NCI-H128 (cell line): ENCODE data around the gene ELAPOR1.
"Not testable (repeated sequence)": the region's sequence is repeated elsewhere in the genome, so short reads cannot be mapped to it uniquely, and the experiment has no call there.

Experiments
- DNase-seq: peaks from one replicate; lab custom pipeline; 2025; ENCODE audit not compliant: unreplicated experiment; lab: John Stamatoyannopoulos, UW

Gene ELAPOR1

DNA sequence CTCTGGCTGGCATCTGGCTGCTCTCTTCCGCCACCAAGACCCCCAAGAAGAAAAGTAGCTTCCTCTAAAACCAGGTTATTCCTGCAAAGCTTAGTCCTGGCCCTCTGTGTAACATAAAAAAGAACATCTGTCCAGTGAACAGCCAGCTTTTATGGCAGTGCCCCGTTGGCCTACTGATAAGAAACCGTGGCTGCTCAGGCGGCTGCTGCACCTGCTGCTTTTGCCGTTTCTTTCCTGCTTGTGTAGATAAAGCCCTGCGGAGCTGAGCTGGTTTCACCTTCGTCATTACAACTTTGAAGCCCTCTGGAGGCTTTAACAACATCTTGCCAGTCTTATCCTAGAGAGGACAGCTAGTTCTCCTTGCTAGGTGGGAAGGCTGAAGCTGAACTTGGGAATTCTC is 20.5 kb downstream of the ELAPOR1 start:
- DNase-seq, result no peak

DNA sequence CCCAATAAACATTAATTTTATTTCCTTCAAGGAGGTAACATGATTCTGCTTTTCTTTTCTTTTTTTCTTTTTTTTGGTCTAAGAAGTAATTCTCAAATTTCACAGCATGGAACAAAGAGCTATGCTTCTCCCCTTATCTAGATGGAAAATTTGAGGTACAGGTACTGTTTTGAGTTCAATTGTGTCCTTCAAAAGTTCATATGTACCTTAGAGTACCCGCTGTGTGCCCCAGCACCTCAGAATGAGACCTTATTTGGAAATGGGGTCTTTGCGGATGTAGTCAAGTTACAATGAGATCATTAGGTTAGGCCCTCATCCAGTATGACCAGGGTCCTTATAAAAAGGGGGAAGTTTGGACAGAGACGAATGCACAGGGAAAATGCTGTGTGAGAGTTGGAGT is 22.0 kb downstream of the ELAPOR1 start:
- DNase-seq, result no peak

- DNase-seq, result no peak
These were observed 22.9 kb downstream of the ELAPOR1 start for GRCh38 chr1:109136766-109137165.

DNA sequence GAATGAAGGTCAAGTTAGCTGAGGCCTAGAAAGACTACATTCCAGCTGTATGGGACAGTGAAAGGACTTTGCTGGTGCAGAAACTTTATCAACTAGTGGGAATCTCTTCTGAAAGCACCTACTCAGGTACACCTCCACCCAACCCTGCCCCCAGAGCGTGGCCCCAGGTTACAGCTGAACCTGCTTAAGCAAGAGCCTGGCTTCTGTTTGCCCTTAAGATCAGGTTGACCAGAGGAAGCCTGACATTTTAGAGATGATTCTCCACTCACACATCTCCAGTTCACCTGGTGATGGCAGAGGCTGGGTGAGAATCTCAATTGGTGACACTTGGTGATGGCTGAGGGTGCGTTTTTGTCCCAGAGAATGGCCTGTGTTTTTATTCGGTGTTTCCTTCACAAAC is 24.0 kb downstream of the ELAPOR1 start:
- no peak for DNase-seq

- DNase-seq, result no peak
These were observed 24.4 kb downstream of the ELAPOR1 start for GRCh38 chr1:109138358-109138757.

DNA sequence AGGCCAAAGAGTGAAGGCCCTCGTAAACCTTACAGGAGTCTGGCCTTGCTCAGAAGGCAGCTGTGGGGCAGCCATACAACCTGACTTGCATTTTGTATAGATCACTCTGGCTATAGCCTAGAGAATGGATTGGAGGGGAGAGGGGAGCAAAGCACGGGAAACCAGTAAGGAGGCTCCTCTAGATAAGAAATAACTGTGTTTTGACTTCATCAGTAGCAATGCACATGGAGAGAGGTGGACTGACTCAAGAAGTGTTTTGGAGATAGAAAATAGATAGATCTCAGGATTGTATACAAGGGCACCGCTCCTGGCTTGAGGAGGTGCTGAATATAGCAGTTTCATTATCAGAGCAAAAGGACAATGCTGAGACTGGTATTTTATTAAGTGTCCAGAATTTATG is 26.5 kb downstream of the ELAPOR1 start:
- DNase-seq, result no peak

GRCh38 chr1:109142260-109142659 is 28.3 kb downstream of the ELAPOR1 start:
- no peak for DNase-seq

GRCh38 chr1:109142725-109143124 is 28.8 kb downstream of the ELAPOR1 start:
- DNase-seq, result not testable (repeated sequence)

GRCh38 chr1:109148987-109149561 is 35.2 kb downstream of the ELAPOR1 start:
- no peak for DNase-seq

- no peak for DNase-seq
These were observed 36.1 kb downstream of the ELAPOR1 start for GRCh38 chr1:109149874-109150601.

DNA sequence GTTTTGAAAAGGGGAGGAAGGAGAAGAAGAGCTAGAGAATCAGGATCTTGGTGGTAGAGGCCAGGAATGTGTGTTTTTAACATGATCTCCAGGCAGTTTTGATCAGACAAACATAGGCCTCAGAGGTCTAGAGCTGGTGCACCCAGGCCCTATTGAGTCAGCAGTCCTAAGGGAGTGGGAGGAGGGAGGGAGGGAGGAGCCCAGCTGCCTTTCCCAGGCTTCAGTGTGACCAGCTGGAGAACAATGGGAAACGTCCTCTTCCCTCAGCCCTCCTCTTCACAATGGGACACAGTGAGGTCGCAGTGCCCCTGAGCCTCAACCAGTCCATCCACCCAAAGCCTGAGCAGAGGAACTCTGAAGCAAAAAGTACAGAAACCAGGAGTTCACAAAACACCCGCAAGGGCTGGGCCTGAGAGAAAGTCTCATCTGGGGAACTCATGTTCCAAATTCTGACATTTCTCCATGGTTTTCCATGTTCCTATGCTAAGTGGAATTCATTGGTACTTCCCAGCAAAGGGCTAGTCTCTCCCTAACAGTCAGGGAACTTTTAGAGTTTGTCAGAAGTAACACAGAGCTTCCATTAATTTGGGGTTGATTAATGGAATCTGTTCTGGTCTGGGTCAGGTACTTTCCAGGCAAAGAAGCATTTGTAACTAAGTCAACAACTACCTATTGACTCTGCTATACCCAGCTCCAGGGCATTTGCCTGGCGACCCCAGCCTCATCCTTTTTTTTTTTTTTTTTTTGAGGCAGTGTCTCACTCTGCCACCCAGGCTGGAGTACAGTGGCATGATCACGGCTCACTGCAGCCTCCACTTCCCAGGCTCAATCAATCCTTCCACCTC is 37.5 kb downstream of the ELAPOR1 start:
- DNase-seq, result no peak

DNA sequence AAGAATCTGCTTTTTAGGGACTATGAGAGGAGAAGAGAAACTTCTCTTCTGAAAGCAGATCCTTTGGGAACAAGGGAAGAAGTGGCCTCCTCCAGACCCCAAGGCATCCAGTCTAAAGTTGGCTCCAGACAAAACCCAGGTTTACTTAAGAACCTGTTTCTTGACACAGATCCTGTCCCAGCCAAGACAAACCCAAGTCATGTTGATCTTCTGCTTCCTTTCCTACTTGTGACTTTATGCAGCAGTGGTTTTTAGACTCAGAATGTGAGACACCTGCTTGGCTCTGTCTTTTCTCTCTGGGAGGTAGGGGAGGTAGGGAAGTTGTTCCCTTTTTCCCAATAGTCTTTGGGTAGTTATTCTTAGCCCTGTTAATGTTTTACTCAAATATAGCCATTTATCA is 38.3 kb downstream of the ELAPOR1 start:
- DNase-seq, result no peak

GRCh38 chr1:109156916-109157385 is 43.0 kb downstream of the ELAPOR1 start:
- DNase-seq, result no peak

DNA sequence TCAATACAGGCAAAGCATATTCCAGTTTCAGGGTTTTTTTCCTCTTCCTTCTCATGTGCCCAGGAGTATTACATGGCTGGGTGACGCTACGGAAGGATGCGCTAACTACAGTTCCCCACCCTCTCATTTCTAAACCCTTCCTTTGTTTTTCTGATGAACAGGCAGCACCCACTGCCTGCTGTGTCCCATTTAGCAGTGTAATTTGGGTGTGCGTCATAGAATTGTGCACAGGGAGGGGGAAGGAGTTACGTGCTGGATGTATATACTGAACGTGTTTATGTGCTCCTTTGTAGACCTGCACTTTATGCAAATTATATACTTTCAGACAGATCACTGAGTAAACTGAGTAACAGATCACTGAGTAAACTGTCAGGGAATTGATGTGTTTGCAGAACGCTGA is 44.5 kb downstream of the ELAPOR1 start:
- DNase-seq, result no peak

DNA sequence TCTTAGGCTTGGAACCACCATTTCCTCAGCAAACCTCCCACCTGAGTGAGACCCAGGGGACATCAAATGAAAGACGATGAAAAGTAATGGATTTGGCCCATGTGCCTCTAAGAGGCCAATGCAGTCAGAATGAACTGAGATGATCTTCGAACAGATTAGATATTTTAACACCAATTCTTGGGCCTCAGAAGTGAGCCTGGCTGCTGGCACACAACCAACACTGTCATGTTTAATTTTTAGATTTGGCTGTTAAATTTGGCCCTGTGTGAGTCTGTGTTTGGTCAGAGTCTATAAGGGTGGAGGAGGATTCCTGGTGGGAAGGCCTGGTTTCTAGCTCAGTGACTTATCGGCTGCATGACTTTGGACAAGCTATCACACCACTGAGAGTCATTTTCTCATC is 45.4 kb downstream of the ELAPOR1 start:
- no peak for DNase-seq

DNA sequence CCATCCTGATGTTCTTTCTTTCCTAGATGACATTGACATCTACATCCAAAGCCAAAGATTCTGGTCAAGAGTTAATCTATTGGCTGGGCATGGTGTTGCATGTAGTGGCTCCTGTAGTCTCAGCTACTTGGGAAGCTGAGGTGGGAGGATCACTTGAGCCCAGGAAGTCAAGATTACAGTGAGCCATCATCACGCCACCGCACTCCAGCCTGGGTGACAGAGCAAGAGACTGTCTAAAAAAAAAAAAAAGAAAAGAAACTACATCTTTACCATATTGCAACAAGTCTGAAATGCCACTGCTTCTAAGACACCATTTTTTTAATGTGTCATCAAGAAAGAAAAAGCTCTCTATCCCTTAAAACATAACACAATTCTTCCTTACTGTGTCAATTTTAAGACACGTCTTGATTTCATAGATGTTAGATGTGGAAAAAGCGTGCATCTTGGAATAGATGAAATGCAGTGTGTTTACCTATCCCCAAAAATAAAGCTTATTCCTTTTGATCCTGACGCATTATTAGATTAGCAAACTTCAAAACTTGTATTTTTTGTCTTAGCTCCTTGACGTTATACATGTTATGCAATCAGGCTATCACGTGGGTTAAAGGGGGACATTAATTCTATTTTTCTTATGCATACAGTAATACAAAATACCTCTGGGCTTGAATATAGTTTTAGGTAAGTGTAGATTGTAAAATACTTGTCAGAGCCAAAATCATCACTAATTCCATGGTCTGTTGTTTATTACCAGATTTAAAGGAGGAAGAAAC is 46.3 kb downstream of the ELAPOR1 start:
- no peak for DNase-seq

GRCh38 chr1:109161858-109162606 is 48.1 kb downstream of the ELAPOR1 start:
- DNase-seq, result no peak

DNA sequence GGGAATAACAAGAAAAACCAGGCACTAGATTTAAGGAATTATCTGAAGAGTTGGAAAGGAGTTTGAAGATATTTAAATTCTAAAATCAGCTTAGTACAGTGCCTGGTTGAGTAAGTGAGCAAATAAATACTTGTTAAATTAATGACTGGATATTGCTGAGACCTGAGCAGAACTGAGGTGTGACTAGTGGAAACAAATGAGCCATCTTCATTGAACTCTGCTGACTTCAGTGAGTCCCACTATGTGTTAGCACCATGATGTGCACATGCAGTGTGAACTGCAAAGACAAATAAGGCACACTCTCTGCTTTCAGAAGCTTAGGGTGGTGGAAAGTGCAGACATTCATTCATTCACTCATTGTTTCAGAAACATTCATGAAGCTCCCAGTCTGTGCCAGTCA is 48.7 kb downstream of the ELAPOR1 start:
- DNase-seq, result no peak

GRCh38 chr1:109163551-109163950 is 49.6 kb downstream of the ELAPOR1 start:
- no peak for DNase-seq
